GM12878 (cell line): ENCODE results near the gene PHF20. TPM values are rescaled to one million over a fixed set of nuclear protein-coding genes. Genes with fewer than 3 reads are reported as not detected.

Experiments
- ATAC-seq: fragments of 200-7000 bp; cut with Tn5 transposase; 3 replicates; pipeline ENCODE4 v1.9.1; 2020; ENCODE audit warnings: mild to moderate bottlenecking, moderate library complexity
- BruUV-seq: library from RNA; stranded (reverse); fragments of 400-500 nt; replicated peaks from 2 replicates; lab custom pipeline; 2021; lab: Mats Ljungman, UMichigan
- CTCF ChIA-PET: fragments of 300-600 bp; sonication (Branson Sonifier 250); formaldehyde crosslinking; extraction: SDS; loops from one replicate; lab custom pipeline; 2021; ENCODE audit warnings: inconsistent platforms; lab: Yijun Ruan, JAX
- POLR2A ChIA-PET: fragments of 350-600 bp; formaldehyde crosslinking; extraction: SDS; loops from one replicate; lab custom pipeline; 2021; ENCODE audit warnings: inconsistent platforms; lab: Charles Lee
- RAD21 ChIA-PET: fragments of 300-600 bp; sonication (Branson Sonifier 250); formaldehyde crosslinking; loops from one replicate; lab custom pipeline; 2023; ENCODE audit warnings: antibody characterized with exemption; ENCODE audit not compliant: unreplicated experiment; lab: Charles Lee
- SMC1A ChIA-PET: fragments of 300-600 bp; sonication (Branson Sonifier 250); formaldehyde crosslinking; loops from one replicate; lab custom pipeline; 2023; ENCODE audit not compliant: unreplicated experiment, uncharacterized antibody; lab: Charles Lee
- DNase-seq: peaks from one replicate; pipeline ENCODE4 v3.0.0-alpha.2; 2011; ENCODE audit warnings: low read depth, low spot score
- FAIRE-seq: peaks from 3 replicates; lab custom pipeline; 2011; peaks lifted over from hg19 to GRCh38; lab: Jason Lieb, UNC
- H2AFZ ChIP-seq: 2 replicates; pipeline ENCODE4 v1.6.0; 2011; ENCODE audit warnings: low read depth, low read length, control low read depth; ENCODE audit not compliant: control insufficient read depth
- H3K27ac ChIP-seq: 2 replicates; pipeline ENCODE4 v1.5.1; 2011; ENCODE audit warnings: control low read depth; ENCODE audit not compliant: control insufficient read depth, insufficient read depth
- H3K27me3 ChIP-seq, 2 experiments: replicated peaks in 1 of 2; 2 replicates each; pipeline versions ENCODE4 v1.6.0 to v1.6.1; 2011; ENCODE audit warnings: low read length in 1 of 2; ENCODE audit not compliant: control insufficient read depth in 2 of 2, insufficient read depth in 2 of 2
- H3K36me3 ChIP-seq, 2 experiments: 2 replicates each; pipeline ENCODE4 v1.5.1; 2011; ENCODE audit warnings: low read length in 1 of 2; ENCODE audit not compliant: control insufficient read depth in 2 of 2, insufficient read depth in 2 of 2
- H3K4me1 ChIP-seq: 2 replicates; pipeline ENCODE4 v1.6.1; 2011; ENCODE audit warnings: mild to moderate bottlenecking, low read length, moderate library complexity, mixed read lengths; ENCODE audit not compliant: control insufficient read depth, insufficient read depth
- H3K4me2 ChIP-seq: 2 replicates; pipeline ENCODE4 v1.6.0; 2011; ENCODE audit warnings: control low read depth; ENCODE audit not compliant: control insufficient read depth, insufficient read depth
- H3K4me3 ChIP-seq: fragments of 200-600 bp; sonication (generic); 2 replicates; pipeline ENCODE4 v1.5.1; 2016
- H3K79me2 ChIP-seq: 2 replicates; pipeline ENCODE4 v1.6.0; 2011; ENCODE audit warnings: low read length; ENCODE audit not compliant: control insufficient read depth, insufficient read depth
- H3K9ac ChIP-seq: 2 replicates; pipeline ENCODE4 v1.8.0; 2011; ENCODE audit warnings: low read length, control low read depth, mixed read lengths; ENCODE audit not compliant: control insufficient read depth, insufficient read depth
- H3K9me3 ChIP-seq: replicated peaks from 3 replicates; pipeline ENCODE4 v1.5.1; 2011; ENCODE audit warnings: mild to moderate bottlenecking, low read length; ENCODE audit not compliant: control insufficient read depth, insufficient read depth
- H4K20me1 ChIP-seq: 2 replicates; pipeline ENCODE4 v1.6.0; 2011; ENCODE audit not compliant: control insufficient read depth, insufficient read depth
- ATF3 ChIP-seq: IDR thresholded peaks from 2 replicates; pipeline ENCODE4 v1.6.1; 2011; ENCODE audit warnings: low read depth, mild to moderate bottlenecking, low read length, moderate library complexity, borderline replicate concordance; ENCODE audit errors: extremely low read depth
- CBX3 ChIP-seq: fragments of 200-600 bp; sonication (generic); IDR thresholded peaks from 2 replicates; pipeline ENCODE4 v1.6.1; 2016; ENCODE audit warnings: low read depth, borderline replicate concordance
- HDAC6 ChIP-seq: fragments of 200-600 bp; sonication (generic); IDR thresholded peaks from one replicate; pipeline ENCODE4 v1.8.0; 2017; ENCODE audit warnings: antibody characterized with exemption; ENCODE audit not compliant: unreplicated experiment
- IKZF1 ChIP-seq: fragments of 450-650 bp; conservative IDR thresholded peaks from 2 replicates; pipeline ENCODE4 v1.6.1; 2017; ENCODE audit warnings: antibody characterized with exemption, mild to moderate bottlenecking
- MTA3 ChIP-seq: IDR thresholded peaks from 2 replicates; pipeline ENCODE4 v1.6.1; 2012; ENCODE audit warnings: low read length, inconsistent platforms, borderline replicate concordance
- MXI1 ChIP-seq: fragments of 150-350 bp; IDR thresholded peaks from 2 replicates; pipeline ENCODE4 v1.6.1; 2011; ENCODE audit warnings: low read depth, mild to moderate bottlenecking, inconsistent platforms, low read length, improper control_type of control experiment
- NBN ChIP-seq: fragments of 450-650 bp; IDR thresholded peaks from 2 replicates; pipeline ENCODE4 v1.6.1; 2016
- NFXL1 ChIP-seq: fragments of 450-650 bp; IDR thresholded peaks from 2 replicates; pipeline ENCODE4 v1.6.1; 2017; ENCODE audit warnings: antibody characterized with exemption, mild to moderate bottlenecking, borderline replicate concordance
- PAX5 ChIP-seq: IDR thresholded peaks from 2 replicates; pipeline ENCODE4 v1.6.1; 2011; ENCODE audit warnings: low read depth, low read length, borderline replicate concordance
- POLR2AphosphoS2 ChIP-seq: IDR thresholded peaks from 2 replicates; pipeline ENCODE4 v1.6.1; 2011; ENCODE audit warnings: low read depth, mild to moderate bottlenecking, low read length, improper control_type of control experiment, moderate library complexity
- RAD51 ChIP-seq: fragments of 450-650 bp; IDR thresholded peaks from 2 replicates; pipeline ENCODE4 v1.6.1; 2016; ENCODE audit warnings: moderate library complexity, mild to moderate bottlenecking, inconsistent platforms
- RELA ChIP-seq: fragments of 450-650 bp; IDR thresholded peaks from 2 replicates; pipeline ENCODE4 v1.8.0; 2014; ENCODE audit warnings: borderline replicate concordance; ENCODE audit not compliant: partially characterized antibody
- RFX5 ChIP-seq: IDR thresholded peaks from 2 replicates; pipeline ENCODE4 v1.6.1; 2011; ENCODE audit warnings: low read depth, low read length, improper control_type of control experiment
- SREBF2 ChIP-seq: IDR thresholded peaks from 2 replicates; pipeline ENCODE4 v1.6.1; 2012; ENCODE audit warnings: mild to moderate bottlenecking, low read length
- ZBED1 ChIP-seq: IDR thresholded peaks from 2 replicates; pipeline ENCODE4 v1.6.1; 2016; ENCODE audit warnings: borderline replicate concordance
- ZNF24 ChIP-seq: fragments of 450-650 bp; IDR thresholded peaks from 2 replicates; pipeline ENCODE4 v1.6.1; 2017; ENCODE audit warnings: antibody characterized with exemption, mild to moderate bottlenecking
- WGBS: methylation state at CpG from one replicate; pipeline ENCODE4 v1.1.6; 2016; ENCODE audit warnings: low lambda C conversion rate; ENCODE audit not compliant: insufficient replicate concordance, insufficient coverage; ENCODE audit errors: missing lambda C conversion rate; 5-methylcytosine and 5-hydroxymethylcytosine counted together
- in situ Hi-C: fragments of 300-500 bp; cut with MboI; formaldehyde crosslinking; loops from 9 replicates; pipeline ENCODE4 v1.14.3; 2018; ENCODE audit warnings: mixed read lengths
- intact Hi-C: fragments of 100-400 bp; cut with micrococcal nuclease; formaldehyde crosslinking; loops from one replicate; pipeline ENCODE4 v1.14.2; 2022; ENCODE audit not compliant: unreplicated experiment
- polyA plus RNA-seq, 11 experiments: library from polyadenylated mRNA; depleted of rRNA in 4 of 11; unstranded in 6 of 11; stranded (reverse) in 5 of 11; fragments of >200 nt; fragmentation: Nextera tagmentation in 4 of 11; fragmentation: Illumina TruSeq in 1 of 11; extraction: Ambion mirVana in 4 of 11; extraction: Trizol in 1 of 11; gene quantifications; 1 replicate in 1 of 11; 2 replicates in 10 of 11; pipeline versions ENCODE4 v1.2.1 to v1.2.3, GENCODE V29; 2011 to 2016; ENCODE audit warnings: inconsistent platforms in 2 of 11, missing spikeins in 2 of 11, low read depth in 1 of 11
- total RNA-seq, 4 experiments: library from RNA; depleted of rRNA in 3 of 4; stranded (reverse); fragments of >200 nt in 3 of 4; fragmentation: Illumina TruSeq in 1 of 4; extraction: Trizol in 1 of 4; gene quantifications; 2 replicates each; pipeline versions ENCODE4 v1.2.1 to v1.2.3, GENCODE V29; 2013 to 2021
- TF ChIP-seq, protein P1 (sequence below): fragments of 450-650 bp; IDR thresholded peaks from 2 replicates; pipeline ENCODE4 v1.6.1; 2016; ENCODE audit warnings: mild to moderate bottlenecking

The PHF20 gene
- total and polyA plus RNA-seq, 10 of the 15 experiments (the other 5 are each of a cell fraction or from before 2014, with no cell fraction given) = 31.6 to 91.2 (median 46.8) TPM

GRCh38 chr20:35974256-35974655 lies 202.4 kb downstream of the PHF20 start:
- ChIA-PET POLR2A (no interaction called here), SMC1A (no interaction called here), RAD21 (no interaction called here), CTCF (interaction anchor here (1.1 kb wide), 1 partner anchor 19 kb away, joined by 3 read pairs; no protein-coding TSS in a partner anchor)
- in situ Hi-C loops = no loop called here
- Histone ChIP-seq H2AFZ (no peak overlapping the region), H3K27ac (no peak overlapping the region), H3K27me3 (no peaks in the 10 kb centered on the region), H4K20me1 (no peaks in the 10 kb centered on the region), H3K4me1 (no peaks in the 10 kb centered on the region), H3K4me2 (no peak overlapping the region), H3K4me3 (no peak overlapping the region), H3K9ac (no peak overlapping the region), H3K36me3 (no peaks in the 10 kb centered on the region), H3K79me2 (no peaks in the 10 kb centered on the region), H3K9me3 (no peaks in the 10 kb centered on the region)
- WGBS = 39% methylated on average over 4 of the region's 4 CpGs
- BruUV-seq = no TSS peak
- peak; percentile 18; the same call in 1 of the 3 replicates for ATAC-seq
- no peak for FAIRE-seq
- TF ChIP-seq RFX5 (peak; percentile 73), NFXL1 (no peak)
- DNase-seq = no peak
- intact Hi-C loops = no loop called here

- no peak for DNase-seq
- RAD21 ChIA-PET = no interaction called here
- Histone ChIP-seq H2AFZ (no peak overlapping the region), H3K4me1 (no peaks in the 10 kb centered on the region), H3K79me2 (no peaks in the 10 kb centered on the region), H4K20me1 (no peaks in the 10 kb centered on the region), H3K9ac (no peak overlapping the region), H3K9me3 (no peaks in the 10 kb centered on the region), H3K4me3 (no peak overlapping the region), H3K4me2 (no peak overlapping the region), H3K27ac (no peak overlapping the region), H3K36me3 (no peaks in the 10 kb centered on the region), H3K27me3 (no peaks in the 10 kb centered on the region)
- no TSS peak for BruUV-seq
- POLR2A ChIA-PET = interaction anchor here (1.0 kb wide), 1 partner anchor 9 kb away, joined by 3 read pairs; no protein-coding TSS in a partner anchor
- CTCF ChIA-PET = interaction anchor here (0.9 to 9.2 kb wide), 3 partner anchors 16 to 163 kb away, joined by 3 to 73 read pairs (median 5); no protein-coding TSS in a partner anchor
- in situ Hi-C loops = loop anchor here (25.0 kb wide), 1 partner anchor 462 kb away; no protein-coding TSS in a partner anchor
- SMC1A ChIA-PET = no interaction called here
- WGBS = 54% methylated on average over 9 of the region's 9 CpGs
- intact Hi-C loops = no loop called here
- no peak for FAIRE-seq
- ATAC-seq = peak; percentile 31; the same call in 1 of the 3 replicates
- TF ChIP-seq MTA3 = no peak
- TF ChIP-seq ZNF24 = no peak
- TF ChIP-seq, protein P1, sequence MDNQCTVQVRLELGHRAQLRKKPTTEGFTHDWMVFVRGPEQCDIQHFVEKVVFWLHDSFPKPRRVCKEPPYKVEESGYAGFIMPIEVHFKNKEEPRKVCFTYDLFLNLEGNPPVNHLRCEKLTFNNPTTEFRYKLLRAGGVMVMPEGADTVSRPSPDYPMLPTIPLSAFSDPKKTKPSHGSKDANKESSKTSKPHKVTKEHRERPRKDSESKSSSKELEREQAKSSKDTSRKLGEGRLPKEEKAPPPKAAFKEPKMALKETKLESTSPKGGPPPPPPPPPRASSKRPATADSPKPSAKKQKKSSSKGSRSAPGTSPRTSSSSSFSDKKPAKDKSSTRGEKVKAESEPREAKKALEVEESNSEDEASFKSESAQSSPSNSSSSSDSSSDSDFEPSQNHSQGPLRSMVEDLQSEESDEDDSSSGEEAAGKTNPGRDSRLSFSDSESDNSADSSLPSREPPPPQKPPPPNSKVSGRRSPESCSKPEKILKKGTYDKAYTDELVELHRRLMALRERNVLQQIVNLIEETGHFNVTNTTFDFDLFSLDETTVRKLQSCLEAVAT = no peak
- no peak for TF ChIP-seq PAX5
- no peak for TF ChIP-seq HDAC6
- TF ChIP-seq MXI1 = no peak
- no peak for TF ChIP-seq POLR2AphosphoS2
- TF ChIP-seq IKZF1 = no peak
- TF ChIP-seq RELA = no peak
- no peak for TF ChIP-seq NBN
- TF ChIP-seq RAD51 = no peak
- no peak for TF ChIP-seq CBX3
- TF ChIP-seq ATF3 = no peak
- no peak for TF ChIP-seq ZBED1
- TF ChIP-seq SREBF2 = no peak
These were observed 204.0 kb downstream of the PHF20 start for GRCh38 chr20:35975576-35976373.
